ENCODE data around the gene C21orf91. TPM values are rescaled to one million over a fixed set of nuclear protein-coding genes. Genes with fewer than 3 reads are reported as not detected.

C21orf91 gene
- total and polyA plus RNA-seq, 2 donors (not counting 1 experiment from before 2014, with no cell fraction given), result 6.7 to 32.3 TPM

DNA sequence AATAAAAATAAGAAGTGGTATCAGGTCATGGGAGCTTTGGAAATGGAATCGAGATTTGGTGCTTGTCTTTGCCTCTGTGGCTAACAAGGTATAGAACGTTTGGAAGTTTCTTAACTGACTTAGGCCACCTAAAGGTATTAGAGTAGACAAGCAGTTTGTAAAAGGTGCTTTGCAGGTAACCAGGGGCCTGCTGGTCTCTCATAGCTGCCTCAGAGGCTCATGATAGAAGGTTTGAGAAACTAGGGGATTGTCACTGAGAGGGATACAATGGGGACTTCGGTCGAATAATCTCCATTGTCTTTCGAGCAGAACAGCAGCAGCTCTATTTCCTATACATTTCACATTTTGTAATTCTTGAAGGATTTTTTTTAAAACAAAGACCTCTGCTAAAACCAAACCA lies 37.6 kb downstream of the C21orf91 start:
- Histone ChIP-seq H3K36me3 (replicated peaks in 1 of 2; ENCODE audit: control extremely low read depth in 1 of 2, control insufficient read depth in 1 of 2, extremely low read depth in 1 of 2, insufficient read depth in 2 of 2, low read length in 1 of 2) (no peaks in the 10 kb centered on the region), H3K9ac (ENCODE audit: low read length) (no peak overlapping the region), H3K27ac (ENCODE audit: low read length in 2 of 2) (no peak overlapping the region), H3K4me2 (replicated peaks; ENCODE audit: low read depth, low read length, poor library complexity, severe bottlenecking) (peak overlapping the region; percentile 39), H4K20me1 (ENCODE audit: control insufficient read depth, insufficient read depth, low read length, poor library complexity, severe bottlenecking) (no peaks in the 10 kb centered on the region), H3K27me3 (replicated peaks in 1 of 4; ENCODE audit: control extremely low read depth in 1 of 4, control insufficient read depth in 3 of 4, insufficient read depth in 4 of 4, low read length in 3 of 4) (peaks cover 0 to 5% (median 0%) of the 10 kb centered on the region in 4 experiments), H3K4me3 (ENCODE audit: control extremely low read depth in 1 of 5, extremely low read depth in 1 of 5, insufficient read depth in 1 of 5, low read depth in 2 of 5, low read length in 4 of 5) (no peak overlapping the region), H3K4me1 (ENCODE audit: control insufficient read depth in 2 of 2, insufficient read depth in 2 of 2, low read length in 2 of 2) (peaks cover 49 to 61% of the 10 kb centered on the region in 2 donors), H2AFZ (ENCODE audit: insufficient read depth, low read depth, low read length, poor library complexity, severe bottlenecking) (no peak overlapping the region), H3K9me3 (ENCODE audit: control extremely low read depth in 1 of 3, control insufficient read depth in 2 of 3, insufficient read depth in 1 of 3, low read length in 2 of 3) (peaks cover 0 to 4% (median 1%) of the 10 kb centered on the region in 3 donors), H3K79me2 (ENCODE audit: control insufficient read depth, insufficient read depth, low read length) (no peaks in the 10 kb centered on the region)
- Mint-ChIP-seq H3K4me1 (peaks cover 67% of the 10 kb centered on the region), H3K9me3 (ENCODE audit: insufficient read depth) (peaks cover 5% of the 10 kb centered on the region), H3K27me3 (no peaks in the 10 kb centered on the region), H3K27ac (no peak overlapping the region), H3K4me3 (peak overlapping the region; percentile 21)
- DNase-seq (no peak), ATAC-seq (ENCODE audit: low read depth) (no peak)
- POLR2A ChIA-PET, result interaction anchor here (0.8 kb wide), 1 partner anchor 38 kb away, joined by 3 read pairs; the partner anchor contains the start of gene C21orf91
- 85% methylated on average over 2 of the region's 5 CpGs for WGBS (ENCODE audit: insufficient coverage)
- CTCF ChIA-PET, result no interaction called here
- intact Hi-C loops (cut with micrococcal nuclease), result loop anchor here (5.0 kb wide), 1 partner anchor 269 kb away; the partner anchor contains the start of gene CXADR
- no peak for TF ChIP-seq EZH2 (IDR thresholded peaks at IDR 0.05; ENCODE audit: borderline replicate concordance, insufficient read depth, low read depth, low read length, poor library complexity, severe bottlenecking)
- TF ChIP-seq, protein P1, sequence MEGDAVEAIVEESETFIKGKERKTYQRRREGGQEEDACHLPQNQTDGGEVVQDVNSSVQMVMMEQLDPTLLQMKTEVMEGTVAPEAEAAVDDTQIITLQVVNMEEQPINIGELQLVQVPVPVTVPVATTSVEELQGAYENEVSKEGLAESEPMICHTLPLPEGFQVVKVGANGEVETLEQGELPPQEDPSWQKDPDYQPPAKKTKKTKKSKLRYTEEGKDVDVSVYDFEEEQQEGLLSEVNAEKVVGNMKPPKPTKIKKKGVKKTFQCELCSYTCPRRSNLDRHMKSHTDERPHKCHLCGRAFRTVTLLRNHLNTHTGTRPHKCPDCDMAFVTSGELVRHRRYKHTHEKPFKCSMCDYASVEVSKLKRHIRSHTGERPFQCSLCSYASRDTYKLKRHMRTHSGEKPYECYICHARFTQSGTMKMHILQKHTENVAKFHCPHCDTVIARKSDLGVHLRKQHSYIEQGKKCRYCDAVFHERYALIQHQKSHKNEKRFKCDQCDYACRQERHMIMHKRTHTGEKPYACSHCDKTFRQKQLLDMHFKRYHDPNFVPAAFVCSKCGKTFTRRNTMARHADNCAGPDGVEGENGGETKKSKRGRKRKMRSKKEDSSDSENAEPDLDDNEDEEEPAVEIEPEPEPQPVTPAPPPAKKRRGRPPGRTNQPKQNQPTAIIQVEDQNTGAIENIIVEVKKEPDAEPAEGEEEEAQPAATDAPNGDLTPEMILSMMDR (IDR thresholded peaks at IDR 0.05), result no peak

DNA sequence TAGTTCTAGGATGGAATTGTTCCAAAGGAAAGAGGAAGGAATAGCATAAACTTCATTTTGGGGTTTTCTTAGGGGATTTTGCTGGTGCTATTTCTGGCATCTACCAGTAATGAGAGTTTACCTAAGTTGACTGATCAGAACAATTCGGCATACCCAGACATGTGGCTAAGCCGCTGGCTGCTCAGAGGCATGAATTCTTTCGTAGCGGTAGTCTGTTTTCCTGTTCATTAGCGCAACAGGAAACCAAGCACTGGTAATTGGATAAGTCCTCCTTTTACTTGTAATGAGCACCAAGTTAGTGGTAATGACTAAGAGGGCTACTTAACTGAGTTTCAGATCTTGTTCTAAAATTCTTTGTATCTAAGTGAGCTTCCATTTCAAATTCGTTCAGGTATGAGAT lies 38.6 kb downstream of the C21orf91 start:
- Histone ChIP-seq H4K20me1 (ENCODE audit: control insufficient read depth, insufficient read depth, low read length, poor library complexity, severe bottlenecking) (no peaks in the 10 kb centered on the region), H2AFZ (ENCODE audit: insufficient read depth, low read depth, low read length, poor library complexity, severe bottlenecking) (no peak overlapping the region), H3K9ac (ENCODE audit: low read length) (peak overlapping the region; percentile 4), H3K4me1 (ENCODE audit: control insufficient read depth in 2 of 2, insufficient read depth in 2 of 2, low read length in 2 of 2) (peaks cover 59 to 63% of the 10 kb centered on the region in 2 donors), H3K36me3 (replicated peaks in 1 of 2; ENCODE audit: control extremely low read depth in 1 of 2, control insufficient read depth in 1 of 2, extremely low read depth in 1 of 2, insufficient read depth in 2 of 2, low read length in 1 of 2) (no peaks in the 10 kb centered on the region), H3K27ac (ENCODE audit: low read length in 2 of 2) (no peak overlapping the region), H3K4me3 (ENCODE audit: control extremely low read depth in 1 of 5, extremely low read depth in 1 of 5, insufficient read depth in 1 of 5, low read depth in 2 of 5, low read length in 4 of 5) (peak overlapping the region in 1 of 5 experiments; percentile 3), H3K4me2 (replicated peaks; ENCODE audit: low read depth, low read length, poor library complexity, severe bottlenecking) (peak overlapping the region; percentile 39), H3K27me3 (replicated peaks in 1 of 4; ENCODE audit: control extremely low read depth in 1 of 4, control insufficient read depth in 3 of 4, insufficient read depth in 4 of 4, low read length in 3 of 4) (peaks cover 0 to 5% (median 0%) of the 10 kb centered on the region in 4 experiments), H3K9me3 (ENCODE audit: control extremely low read depth in 1 of 3, control insufficient read depth in 2 of 3, insufficient read depth in 1 of 3, low read length in 2 of 3) (peaks cover 1 to 4% (median 2%) of the 10 kb centered on the region in 3 donors), H3K79me2 (ENCODE audit: control insufficient read depth, insufficient read depth, low read length) (no peaks in the 10 kb centered on the region)
- ChIA-PET POLR2A (no interaction called here), CTCF (interaction anchor here (0.6 to 0.8 kb wide), 2 partner anchors 13 to 144 kb away, joined by 3 read pairs; no protein-coding TSS in a partner anchor)
- ATAC-seq (ENCODE audit: low read depth) (peak; percentile 26), DNase-seq (peak; percentile 66)
- Mint-ChIP-seq H3K4me1 (peaks cover 72% of the 10 kb centered on the region), H3K9me3 (ENCODE audit: insufficient read depth) (no peaks in the 10 kb centered on the region), H3K27me3 (no peaks in the 10 kb centered on the region), H3K4me3 (peak overlapping the region; percentile 58), H3K27ac (peak overlapping the region; percentile 66)
- TF ChIP-seq EZH2 (IDR thresholded peaks at IDR 0.05; ENCODE audit: borderline replicate concordance, insufficient read depth, low read depth, low read length, poor library complexity, severe bottlenecking), result no peak
- TF ChIP-seq, protein P1 (IDR thresholded peaks at IDR 0.05), result no peak
- intact Hi-C loops (cut with micrococcal nuclease), result loop anchor here (5.0 kb wide), 1 partner anchor 268 kb away; the partner anchor contains the start of gene CXADR
- 3% methylated on average over 5 of the region's 6 CpGs for WGBS (ENCODE audit: insufficient coverage)

All from B cell (primary cell).